SK-MEL-5 (cell line): ENCODE data around the gene MICAL2. TPM values are rescaled to one million over a fixed set of nuclear protein-coding genes. Genes with fewer than 3 reads are reported as not detected.

Experiments
- DNase-seq: peaks from one replicate; pipeline ENCODE4 v3.0.0-alpha.2; 2016; ENCODE audit warnings: low read depth, low spot score
- in situ Hi-C: cut with HindIII; loops from 2 replicates; pipeline ENCODE4 v1.10.0; 2016; ENCODE audit warnings: low sequenced_read_pairs, high pct_unique_total_duplicates, low pct_unique_long_range_greater_than_20kb
- total RNA-seq: library from RNA; depleted of rRNA; stranded (reverse); fragments of >200 nt; shearing (Covaris generic); gene quantifications from 2 replicates; pipeline ENCODE4 v1.2.3, GENCODE V29; 2014

Gene MICAL2
- total RNA-seq, 1 experiment from 2014 or later, result 1.2 TPM

DNA sequence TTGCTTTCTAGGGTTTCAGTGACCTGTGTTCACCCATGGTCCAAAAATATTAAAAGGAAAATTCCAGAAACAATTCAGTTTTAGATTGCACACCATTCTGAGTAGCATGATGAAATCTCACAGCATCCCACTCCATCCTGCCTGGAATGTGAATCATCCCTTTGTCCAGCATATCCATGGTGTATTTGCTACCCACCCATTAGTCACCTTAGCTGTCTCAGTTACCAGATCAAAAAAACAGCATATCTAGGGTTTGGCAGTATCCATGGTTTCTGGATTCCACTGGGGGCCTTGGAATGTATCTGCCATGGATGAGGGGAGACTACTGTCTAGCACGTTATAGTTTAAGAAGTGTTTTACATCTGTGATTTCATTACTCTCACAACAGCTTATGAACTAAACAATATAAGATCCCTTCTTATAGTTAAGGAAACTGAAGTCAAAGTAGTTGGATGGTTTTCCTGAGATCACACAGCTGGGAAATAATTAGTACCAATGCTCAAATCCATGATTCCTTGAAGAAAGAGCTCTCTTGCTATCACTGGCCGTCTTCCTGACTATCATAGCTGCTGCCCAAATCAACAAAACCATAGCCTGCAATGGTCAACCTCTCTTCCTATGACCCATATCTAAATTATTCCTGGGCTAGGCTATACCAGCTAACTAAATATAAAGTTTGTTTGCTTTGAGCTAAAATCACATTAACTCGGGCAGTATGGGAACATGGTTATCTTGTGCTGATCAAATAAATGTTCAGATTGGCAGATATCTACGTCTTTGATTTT is 122.6 kb downstream of the MICAL2 start:
- in situ Hi-C loops, result loop anchor here (25.0 kb wide), 1 partner anchor 146 kb away; no protein-coding TSS in a partner anchor
- DNase-seq, result no peak

DNA sequence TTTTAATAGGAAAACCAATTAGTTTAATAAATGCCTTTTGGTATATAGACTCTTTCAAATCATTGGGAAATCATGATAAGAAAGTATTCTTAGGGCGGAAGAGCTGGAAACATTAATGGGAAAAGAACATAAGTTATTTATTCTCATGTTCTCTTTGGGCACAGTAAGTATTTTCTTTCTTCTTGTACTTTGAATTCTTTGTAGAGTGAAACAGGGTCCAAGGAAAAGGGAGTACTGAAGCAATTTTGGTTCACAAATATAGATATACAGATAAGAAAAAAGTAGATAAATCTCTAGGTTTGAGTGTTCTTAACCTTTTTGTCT is 123.2 kb downstream of the MICAL2 start:
- DNase-seq, result no peak
- in situ Hi-C loops, result loop anchor here (25.0 kb wide), 1 partner anchor 146 kb away; no protein-coding TSS in a partner anchor

DNA sequence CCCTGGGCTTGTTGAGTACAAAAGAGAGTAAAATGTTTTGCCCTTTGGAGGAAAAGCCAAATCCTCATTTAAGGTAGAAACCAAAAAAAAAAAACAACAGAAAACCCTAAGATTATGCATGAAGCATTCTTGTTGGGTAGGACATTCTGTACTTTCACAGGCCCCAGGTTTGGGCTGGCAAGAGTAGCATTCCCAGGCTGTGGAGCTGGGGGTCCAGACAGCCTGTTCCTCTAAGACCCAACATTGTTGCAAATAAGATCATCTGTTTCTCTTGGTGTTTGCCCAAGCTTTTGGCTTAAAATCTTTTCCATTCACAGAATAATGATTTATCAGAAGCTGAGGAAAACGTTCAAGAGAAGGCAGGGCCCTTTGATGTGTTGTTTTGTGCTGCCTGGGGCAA is 123.8 kb downstream of the MICAL2 start:
- no peak for DNase-seq
- in situ Hi-C loops, result loop anchor here (25.0 kb wide), 1 partner anchor 147 kb away; no protein-coding TSS in a partner anchor

DNA sequence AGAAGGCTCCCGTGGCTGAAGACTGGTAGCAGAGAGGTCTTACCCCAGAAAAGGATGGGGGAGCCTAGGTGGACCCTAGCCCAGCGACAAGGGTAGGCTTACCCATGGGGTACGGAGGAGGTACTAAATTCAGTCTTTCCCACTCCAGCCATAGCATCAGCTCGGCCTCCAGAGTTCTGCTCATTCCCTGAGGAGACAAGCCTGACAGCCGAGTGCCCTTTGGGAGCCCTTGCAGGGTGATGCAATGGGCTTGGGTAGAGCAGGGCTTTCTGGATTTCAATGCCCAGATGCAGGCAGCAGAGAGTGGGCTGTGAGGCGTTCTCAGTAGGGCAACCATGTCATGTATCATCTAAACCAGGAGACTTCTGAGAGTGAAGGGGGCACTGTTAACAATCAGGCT is 124.7 kb downstream of the MICAL2 start:
- in situ Hi-C loops, result loop anchor here (25.0 kb wide), 1 partner anchor 148 kb away; no protein-coding TSS in a partner anchor

DNA sequence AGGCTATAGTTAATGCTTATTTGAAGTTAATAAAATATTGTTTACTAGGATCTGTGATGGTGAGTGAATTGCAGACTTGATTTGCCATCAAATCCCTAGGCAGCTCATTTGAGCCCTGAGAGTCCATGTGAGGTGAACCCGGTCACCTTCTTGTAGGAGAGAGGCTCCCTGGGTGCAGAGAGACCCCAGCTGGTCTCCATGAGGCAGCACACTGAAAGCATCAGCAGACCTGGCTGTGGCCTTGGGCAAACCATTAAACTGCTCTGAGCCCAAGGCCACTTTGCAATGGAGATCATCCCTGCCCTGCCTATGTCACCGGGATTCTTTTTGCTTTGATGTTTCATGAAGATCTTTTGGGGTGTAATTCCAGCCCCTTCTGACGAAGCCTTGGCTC is 125.2 kb downstream of the MICAL2 start:
- DNase-seq, result peak; percentile 42
- in situ Hi-C loops, result loop anchor here (25.0 kb wide), 1 partner anchor 148 kb away; no protein-coding TSS in a partner anchor

More for the DNA sequence above, 124.7 kb downstream of the MICAL2 start:
- DNase-seq, result no peak

DNA sequence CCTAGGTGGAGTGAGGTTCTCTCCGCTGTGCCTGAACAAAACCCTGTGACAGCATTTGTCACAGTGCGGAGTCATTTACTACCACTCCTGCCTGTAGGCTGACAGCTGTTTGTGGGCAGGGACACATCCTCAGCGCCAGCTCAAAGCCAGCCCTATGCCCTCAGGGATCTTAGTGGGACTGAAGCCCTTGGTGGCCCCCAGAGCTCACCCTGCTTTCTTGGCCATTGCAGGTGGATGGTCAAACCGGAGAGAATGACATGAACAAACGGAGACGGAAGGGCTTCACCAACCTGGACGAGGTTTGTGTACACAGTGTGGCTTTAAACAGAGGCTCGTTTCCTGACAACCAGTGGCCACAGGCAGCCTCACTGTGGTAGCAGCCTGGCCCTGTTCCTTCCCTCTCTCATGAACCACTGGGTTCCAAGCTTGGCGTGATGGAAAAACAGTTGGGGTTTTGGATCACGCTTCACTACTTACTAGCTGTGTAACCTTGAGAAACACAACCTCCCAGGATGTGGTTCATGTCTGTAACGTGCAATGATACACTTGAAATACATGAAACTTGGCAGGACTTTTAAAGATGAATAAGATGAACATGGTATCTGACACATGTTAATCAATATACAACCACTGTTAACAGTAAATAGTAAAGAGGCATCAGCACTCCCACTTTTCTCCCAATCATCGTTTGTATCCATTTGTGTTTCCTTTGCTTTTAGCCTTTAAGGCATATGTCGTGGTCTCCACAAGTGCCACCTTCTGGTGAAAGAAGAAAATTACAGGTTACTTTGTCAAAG is 125.8 kb downstream of the MICAL2 start:
- peak; percentile 79 for DNase-seq
- in situ Hi-C loops, result loop anchor here (25.0 kb wide), 1 partner anchor 149 kb away; no protein-coding TSS in a partner anchor

DNA sequence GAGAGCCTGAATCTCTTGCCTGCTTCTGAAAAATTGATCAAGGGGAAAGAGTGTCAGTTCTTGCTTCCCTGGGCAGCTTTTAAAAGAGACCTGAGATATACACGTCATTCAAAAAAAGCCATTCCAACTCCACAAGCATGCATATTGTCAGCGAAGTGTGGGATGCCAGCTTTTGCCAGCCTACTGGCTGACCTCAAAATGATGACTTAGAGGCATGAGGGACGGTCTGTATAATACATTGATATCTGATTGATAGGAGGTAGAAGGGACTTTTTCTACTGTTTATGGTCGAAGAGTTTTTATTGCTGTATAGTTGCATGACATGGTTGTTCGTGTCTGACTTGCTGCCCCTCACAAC is 126.3 kb downstream of the MICAL2 start:
- in situ Hi-C loops, result loop anchor here (25.0 kb wide), 1 partner anchor 149 kb away; no protein-coding TSS in a partner anchor
- no peak for DNase-seq

DNA sequence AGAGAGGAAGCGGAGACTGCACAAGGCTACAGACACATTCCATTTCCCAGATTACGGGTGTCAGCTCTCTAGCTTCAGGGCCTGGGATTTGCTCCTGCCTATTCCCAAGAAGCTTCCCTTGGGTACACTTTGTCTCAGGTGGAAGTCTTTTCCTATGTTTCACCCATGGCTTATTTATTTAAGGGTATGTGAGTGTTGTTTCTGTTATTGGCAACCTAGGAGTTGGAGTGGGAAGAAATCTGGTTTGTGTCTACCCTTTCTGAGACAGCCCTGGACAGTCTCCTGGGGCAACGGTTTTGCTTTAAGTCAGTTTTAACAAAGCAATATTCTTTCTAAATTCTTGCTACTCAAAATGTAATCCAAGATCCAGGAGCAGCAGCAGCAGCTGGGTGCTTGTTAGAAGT is 127.0 kb downstream of the MICAL2 start:
- in situ Hi-C loops, result loop anchor here (25.0 kb wide), 1 partner anchor 150 kb away; no protein-coding TSS in a partner anchor
- no peak for DNase-seq

DNA sequence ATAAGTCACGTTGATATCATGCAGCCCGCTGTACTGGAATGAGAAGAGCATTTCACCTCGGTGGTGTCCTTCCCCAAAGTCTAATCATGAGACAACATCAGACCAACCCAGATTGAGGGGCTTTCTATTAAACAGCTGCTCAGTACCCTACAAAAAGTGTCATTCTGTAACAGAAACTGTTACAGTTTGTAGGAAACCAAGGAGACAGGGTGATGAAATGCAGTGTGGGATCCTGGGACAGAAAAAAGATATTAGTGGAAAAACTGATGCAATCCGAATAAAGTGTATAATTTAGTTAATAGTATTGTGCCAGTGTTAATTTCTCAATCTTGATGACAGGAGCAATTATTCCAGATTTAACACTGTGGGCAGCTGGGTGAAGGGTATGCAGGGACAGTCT is 128.0 kb downstream of the MICAL2 start:
- DNase-seq, result no peak
- in situ Hi-C loops, result loop anchor here (25.0 kb wide), 1 partner anchor 151 kb away; no protein-coding TSS in a partner anchor

DNA sequence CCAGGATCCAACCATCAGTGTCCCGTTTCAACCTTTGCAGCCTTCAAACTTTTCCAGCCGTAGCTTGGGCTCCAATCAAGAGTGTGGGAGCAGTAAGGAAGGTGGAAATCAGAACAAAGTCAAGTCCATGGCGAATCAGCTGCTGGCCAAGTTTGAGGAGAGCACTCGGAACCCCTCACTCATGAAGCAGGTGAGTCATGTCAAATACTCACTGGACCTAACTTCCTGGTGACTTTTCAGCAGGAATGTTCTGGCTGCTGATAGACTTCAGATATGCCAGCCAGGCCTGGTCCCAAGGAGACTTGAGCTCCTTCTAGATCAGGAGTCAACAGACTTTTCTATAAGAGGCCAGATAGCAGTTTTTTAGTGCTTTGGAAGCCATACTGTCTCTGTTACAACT is 129.0 kb downstream of the MICAL2 start:
- in situ Hi-C loops, result loop anchor here (25.0 kb wide), 1 partner anchor 152 kb away; no protein-coding TSS in a partner anchor
- DNase-seq, result no peak

DNA sequence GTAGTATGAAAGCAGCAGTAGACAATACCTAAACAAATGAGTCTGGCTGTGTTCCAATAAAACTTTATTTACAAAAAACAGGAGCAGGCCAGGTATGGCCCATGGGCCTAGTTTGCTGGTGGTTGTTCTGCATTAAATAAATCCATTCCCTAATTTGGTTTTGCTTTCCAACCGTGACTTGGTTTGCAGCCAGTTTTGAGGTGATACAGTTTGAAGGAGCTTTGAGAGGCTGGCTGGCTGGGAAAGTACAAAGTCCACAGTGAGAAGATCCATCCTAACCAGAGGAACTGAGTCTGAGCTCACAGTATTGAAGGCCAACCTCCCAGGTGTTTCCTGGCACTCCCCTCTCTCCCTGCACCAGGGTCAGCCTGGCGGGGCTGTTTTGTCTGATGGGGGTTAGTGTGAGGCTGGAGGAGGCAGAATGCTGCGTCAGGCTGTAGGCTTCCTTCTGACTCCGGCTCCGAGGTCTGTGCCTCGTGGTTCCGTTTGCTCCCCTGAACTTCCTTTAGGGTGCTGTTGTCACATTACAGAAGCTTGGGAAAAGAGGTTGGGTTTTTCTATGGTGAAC is 129.5 kb downstream of the MICAL2 start:
- in situ Hi-C loops, result loop anchor here (25.0 kb wide), 1 partner anchor 153 kb away; no protein-coding TSS in a partner anchor
- no peak for DNase-seq

DNA sequence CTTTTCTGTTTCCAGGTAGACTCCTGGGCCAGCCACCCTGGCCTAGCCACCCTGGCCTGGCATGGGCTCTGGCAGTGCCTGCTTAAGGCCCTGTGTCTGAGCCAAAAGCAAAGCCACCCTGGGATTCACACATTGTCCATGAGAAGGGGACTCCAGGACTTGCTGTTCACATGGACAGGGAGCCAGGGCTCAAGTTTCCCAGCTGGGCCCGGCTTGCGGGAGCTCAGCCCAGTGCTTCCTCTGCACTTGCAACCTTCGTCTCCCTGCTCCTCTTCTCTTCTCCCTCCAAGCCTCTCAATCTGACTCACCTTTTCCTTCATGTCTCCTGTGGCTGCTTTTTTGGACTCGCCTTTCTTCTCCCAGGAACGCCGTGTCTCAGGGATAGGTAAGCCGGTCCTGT is 130.3 kb downstream of the MICAL2 start:
- no peak for DNase-seq
- in situ Hi-C loops, result loop anchor here (25.0 kb wide), 1 partner anchor 153 kb away; no protein-coding TSS in a partner anchor

DNA sequence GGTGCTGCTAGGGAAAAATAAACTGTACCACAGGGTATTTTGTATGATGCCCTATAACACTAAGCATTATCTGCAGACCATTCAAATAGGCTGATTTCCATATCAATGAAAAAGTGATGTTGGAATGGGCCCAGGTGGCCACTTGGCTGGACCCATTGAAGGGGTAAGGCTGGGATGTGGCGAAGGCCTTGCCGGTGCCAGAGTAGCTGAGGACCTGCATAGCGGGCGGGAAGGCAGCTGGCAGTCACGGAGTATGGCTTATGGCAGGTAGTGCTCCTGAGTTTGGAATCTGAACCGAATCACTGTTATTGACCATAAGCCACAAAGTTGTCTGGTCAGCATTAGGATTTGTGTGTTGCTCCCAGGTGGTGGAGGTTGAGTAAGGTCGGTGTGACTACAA is 131.0 kb downstream of the MICAL2 start:
- in situ Hi-C loops, result loop anchor here (25.0 kb wide), 1 partner anchor 154 kb away; no protein-coding TSS in a partner anchor
- DNase-seq, result no peak

DNA sequence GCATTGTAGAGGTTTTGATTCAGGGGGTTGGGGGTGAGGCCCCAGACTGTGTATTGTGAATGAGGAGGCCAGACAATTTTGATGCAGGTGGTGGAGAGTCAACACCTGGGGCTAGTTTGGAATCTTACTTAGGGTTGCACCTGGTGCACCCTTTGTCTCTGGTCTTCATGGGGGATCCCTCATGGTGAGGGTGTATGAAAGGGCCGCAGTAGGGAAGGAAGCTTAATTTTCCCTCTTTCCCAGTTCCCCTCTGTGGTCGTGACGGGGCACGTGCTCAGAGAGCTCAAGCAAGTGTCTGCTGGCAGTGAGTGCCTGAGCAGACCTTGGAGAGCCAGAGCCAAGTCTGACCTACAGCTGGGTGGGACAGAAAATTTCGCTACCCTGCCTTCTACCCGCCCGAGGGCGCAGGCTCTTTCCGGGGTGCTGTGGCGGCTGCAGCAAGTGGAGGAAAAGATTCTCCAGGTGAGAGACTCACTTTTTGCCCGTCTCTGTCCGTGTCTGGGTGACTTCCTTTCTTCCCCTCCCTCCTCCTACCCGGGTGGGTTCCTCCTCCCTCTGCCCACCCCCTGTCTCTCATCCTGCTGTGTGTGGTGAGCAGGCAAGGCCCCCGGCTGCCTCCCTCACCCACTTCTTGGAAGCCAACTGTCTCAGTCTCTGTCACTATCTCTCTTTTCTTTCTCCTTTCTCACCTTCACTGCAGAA is 131.7 kb downstream of the MICAL2 start:
- in situ Hi-C loops, result loop anchor here (25.0 kb wide), 1 partner anchor 155 kb away; no protein-coding TSS in a partner anchor
- no peak for DNase-seq

DNA sequence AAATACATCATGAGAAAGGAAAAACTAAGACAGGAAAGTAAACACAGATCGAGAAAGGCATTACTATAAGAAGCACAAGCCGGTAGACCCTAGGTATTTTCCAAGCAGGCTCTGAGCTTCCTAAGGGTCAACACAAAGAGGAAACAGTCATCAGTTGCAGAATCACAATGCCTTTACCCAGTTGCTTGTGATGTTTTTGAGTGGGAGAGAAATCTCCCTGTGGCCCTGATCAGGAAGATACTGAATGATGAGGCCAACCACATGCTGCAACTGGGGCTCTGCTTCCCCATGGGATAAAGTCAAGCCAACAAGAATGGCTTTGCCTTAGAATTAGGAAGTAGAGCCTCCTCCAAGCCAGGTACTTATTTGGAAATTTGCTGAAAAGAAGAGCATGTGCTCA is 132.6 kb downstream of the MICAL2 start:
- no peak for DNase-seq
- in situ Hi-C loops, result loop anchor here (25.0 kb wide), 1 partner anchor 156 kb away; no protein-coding TSS in a partner anchor

DNA sequence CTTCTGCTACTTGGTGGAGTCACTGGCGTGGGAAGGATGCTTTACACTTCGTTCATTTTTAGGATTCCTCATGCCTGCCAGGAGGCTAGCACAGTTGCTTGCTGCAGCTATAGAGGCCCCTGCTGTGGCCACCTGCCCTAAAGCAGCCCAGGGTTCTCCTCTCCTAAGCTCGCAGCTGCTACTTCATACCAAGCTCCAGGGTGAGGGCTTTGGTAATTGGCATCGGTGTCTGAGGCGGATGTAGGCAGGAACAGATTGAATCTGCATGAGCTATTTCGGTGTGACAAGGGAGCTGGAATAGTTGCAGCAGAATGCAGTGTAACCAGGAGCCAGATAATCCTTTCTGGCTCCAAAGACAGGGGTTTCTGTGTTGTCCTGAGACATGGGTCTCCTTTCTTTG is 133.1 kb downstream of the MICAL2 start:
- no peak for DNase-seq
- in situ Hi-C loops, result loop anchor here (25.0 kb wide), 1 partner anchor 156 kb away; no protein-coding TSS in a partner anchor

DNA sequence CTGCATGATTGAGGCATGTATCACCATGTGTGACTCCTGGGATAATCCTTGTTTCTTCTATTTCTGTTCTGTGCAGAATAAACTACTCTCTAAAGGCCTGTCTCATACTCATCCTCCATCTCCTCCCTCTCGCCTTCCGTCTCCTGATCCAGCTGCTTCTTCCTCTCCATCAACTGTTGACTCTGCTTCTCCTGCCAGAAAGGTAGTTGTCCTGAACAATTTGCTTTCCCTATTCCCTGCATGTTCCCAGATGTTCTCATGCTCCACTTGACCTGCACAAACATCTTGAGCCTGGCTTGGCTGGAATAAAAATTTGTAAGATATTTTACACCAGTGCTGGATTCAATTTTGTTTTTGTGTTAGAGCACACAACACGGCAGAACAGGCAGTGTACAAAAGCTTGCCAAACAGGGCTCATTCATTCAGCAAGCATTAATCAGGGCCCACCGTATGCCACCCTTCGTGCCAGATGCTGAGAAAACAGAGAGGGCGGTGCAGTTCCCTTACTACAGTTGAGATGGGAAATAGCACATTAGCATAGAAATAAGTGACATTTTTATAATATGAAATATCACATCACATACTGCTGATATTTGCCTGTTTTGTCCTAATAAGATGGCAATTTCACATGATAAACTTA is 133.6 kb downstream of the MICAL2 start:
- no peak for DNase-seq
- in situ Hi-C loops, result loop anchor here (25.0 kb wide), 1 partner anchor 157 kb away; no protein-coding TSS in a partner anchor
